OCI-M2 (cell line): ENCODE results near the gene FAM117A.
A peak's percentile ranks its signal among the peaks of the same experiment; 100 is the strongest.

ENCODE experiments used
- DNase-seq: peaks from one replicate; lab custom pipeline; 2025; ENCODE audit not compliant: unreplicated experiment; lab: John Stamatoyannopoulos, UW

FAM117A gene

DNA sequence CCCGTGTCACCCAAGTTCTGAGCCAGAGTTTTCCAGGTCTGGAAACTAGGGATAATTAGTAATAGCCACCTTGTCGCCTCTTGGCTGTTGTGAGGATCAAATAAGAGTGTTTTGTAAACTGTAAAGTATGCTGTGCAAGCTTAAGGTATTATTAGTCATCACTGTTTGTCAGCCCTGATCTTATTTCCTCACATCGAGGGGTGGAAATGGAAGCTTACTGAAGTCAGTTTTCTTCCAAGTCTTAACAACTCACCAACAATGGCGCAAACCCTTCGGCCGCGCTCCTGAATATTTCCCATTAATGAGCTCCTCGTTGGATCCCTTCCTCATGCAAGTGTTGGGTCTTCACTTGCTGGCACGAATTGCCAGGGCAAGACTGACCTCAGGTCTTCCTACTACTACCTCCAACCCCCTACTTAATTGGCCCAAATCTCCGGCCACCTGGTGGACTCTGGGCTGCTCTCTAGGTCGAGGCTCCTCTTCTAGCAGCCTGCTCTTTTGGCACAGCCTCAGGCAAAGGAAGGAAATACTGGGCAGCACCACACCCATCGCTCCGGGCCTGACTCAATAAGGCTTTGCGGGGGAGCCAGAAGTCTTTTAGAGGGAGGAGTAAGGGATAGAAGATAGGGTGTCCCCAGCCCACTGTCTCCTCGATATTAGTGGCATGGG, 55.3 kb downstream of the FAM117A start:
- peak; percentile 31 for DNase-seq

DNA sequence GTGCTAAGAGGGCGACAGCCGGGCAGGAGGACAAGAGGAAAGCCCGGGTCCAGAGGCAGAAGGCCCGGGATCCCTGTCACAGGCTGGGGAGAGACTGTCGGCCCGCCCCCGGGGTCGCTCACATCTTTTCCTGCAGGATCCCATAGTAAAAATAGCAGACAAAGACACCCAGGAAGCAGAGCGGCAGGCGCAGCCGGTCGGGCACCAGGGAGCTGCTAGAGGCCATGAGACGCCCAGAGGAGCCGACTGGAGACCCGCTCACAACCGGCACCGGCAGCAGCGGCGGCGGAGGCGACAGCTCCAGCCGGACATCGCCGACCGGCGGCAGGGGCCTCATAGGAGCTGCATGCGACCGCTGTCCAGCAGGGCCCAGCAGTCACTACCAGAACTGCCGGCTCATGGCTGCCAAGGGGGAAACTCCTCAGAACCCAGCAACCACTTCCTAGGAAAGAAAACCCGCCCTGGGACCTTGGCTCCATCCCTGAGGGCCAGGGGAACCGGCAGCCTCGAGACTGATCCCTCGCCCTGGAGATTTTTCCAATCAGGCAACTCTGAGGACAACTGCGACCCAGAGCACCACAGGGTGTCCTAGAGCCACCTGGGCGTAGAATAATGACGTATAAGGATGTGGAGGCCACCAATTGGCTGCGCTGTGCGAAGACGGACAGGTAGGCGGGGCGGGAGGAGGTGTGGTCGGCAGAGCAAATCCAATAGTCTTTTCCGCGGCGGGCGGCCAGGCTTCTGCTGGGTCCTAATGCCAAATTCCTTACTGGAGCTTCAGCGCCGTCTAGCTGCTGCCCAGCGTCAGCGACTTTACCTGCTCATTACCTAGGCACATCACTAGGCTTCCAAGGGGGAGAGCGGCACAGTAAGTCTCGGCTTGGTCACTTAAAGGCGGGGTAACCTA, 56.1 kb downstream of the FAM117A start, which contains the start of gene SLC35B1:
Gene SLC35B1, minus strand, starts transcription at position 357 of the 907 bp plus-strand sequence. Its CDS starts 131 bp downstream, at position 226.
- peak; percentile 87 for DNase-seq

DNA sequence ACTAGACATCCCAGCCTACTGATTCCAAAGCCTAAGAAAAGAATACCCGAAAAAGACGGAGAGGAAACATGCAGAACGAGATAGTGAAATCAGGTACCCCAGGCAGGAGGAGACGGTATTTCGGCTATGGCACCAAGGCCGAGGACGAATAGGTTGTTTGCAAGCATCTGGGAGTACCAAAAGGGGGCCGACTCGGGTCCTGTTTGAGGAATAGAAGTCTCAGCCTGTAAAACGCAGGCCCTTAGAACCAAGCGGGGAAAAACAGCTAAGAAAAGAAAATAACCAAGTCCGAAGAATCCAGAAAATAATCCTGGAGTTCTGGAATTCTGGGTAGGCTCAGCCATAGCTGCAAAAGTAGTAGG, 56.7 kb downstream of the FAM117A start:
- DNase-seq, result no peak

DNA sequence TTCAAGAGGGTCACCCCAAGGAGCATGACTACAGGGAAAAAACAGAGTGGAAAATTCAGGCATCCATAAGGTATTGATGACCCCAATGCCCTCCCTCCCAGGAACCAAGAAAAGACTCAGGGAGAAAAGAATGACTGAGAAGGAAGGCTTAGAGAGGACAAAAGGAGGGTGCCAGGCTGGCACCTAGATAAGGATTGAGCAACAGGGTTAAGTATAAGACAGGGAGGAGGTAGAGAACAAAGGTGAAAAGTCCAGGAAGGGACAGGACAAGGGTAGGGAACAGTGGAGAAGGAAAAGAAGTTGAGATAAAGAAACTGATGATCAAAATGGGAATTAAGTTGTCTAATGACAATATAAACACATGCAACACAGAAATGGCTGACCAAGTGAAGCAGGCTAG, 58.7 kb downstream of the FAM117A start:
- no peak for DNase-seq

DNA sequence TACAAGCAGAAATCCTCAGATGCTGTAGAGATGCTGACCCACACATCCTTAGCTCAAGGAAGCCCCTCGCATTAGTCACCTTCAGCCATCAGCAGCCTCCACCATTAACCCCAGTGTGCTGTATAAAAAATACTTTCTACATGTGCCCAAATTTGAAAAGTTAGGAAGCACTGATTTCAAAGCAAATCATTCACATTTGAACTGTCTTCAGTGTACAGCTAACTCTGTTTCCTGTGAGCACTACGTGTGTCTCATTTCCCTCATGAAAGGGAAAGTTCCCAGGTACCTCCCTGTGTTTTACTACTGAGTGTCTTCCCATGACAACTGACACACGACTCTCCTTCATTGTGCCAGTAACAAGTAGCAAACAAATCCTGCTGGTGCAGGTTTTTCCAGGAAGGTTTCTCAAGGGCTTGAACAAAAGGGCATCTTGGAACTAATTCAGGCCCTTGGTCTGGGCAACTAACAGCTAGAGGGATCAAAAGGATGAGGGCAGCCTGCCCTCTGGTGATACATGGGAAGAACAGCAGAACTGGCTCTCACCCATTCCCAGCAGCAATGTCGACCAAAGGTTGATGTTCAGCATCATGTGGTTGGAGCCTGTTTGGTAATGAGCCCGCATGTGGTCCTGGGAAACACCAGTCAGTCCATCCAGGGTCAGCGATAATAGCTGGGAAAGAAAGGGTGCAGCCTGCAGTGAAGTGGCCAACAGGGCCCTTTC, 60.2 kb downstream of the FAM117A start:
- DNase-seq, result no peak

DNA sequence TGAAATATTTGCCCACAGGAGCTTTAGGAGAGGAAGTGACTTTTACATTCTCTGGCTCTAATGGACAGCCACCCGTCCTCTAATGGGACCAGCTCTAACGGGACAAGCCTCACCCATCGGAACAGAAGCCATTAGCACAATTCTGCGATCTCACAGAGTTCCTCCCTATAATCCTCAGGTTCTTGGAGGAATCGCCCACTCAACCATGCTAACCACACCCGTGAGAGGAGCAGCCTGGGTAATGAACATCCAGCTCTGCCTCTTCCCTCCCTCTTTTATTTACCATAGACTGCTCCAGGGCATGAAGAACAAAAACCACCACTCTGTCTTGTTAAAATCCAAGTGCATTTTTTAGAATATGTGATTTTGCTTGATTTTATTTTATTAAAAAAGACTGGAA, 63.0 kb downstream of the FAM117A start:
- no peak for DNase-seq

DNA sequence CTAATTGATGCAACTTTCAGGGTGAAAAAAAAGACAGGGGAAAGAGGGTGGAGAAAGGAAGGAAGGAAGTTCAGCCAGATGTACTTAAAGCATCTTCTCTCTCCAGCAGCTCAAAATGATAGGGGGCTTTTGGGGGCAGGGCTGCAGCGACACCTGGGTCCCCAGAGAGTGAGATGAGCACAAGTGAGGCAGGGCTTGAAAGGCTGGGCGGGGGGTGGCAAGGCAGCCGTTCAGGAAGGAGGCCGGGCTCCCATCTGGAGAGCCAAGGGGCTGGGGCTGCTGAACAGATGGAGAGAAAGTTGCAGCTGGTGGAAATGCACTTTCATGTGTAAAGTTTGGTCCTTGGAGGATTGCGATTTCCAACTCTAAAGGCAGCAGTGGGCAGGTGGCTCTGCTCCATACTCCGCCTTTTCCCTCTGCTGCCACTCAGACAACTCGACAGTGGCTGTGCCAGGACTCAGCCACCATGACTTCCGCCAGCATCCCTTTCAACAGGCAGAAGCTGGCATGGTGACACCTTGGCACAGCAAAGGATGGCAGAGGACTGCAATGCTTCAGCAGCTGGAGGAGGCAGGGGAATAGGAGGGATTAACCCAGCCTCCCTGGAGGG, 63.9 kb downstream of the FAM117A start:
- DNase-seq, result no peak

DNA sequence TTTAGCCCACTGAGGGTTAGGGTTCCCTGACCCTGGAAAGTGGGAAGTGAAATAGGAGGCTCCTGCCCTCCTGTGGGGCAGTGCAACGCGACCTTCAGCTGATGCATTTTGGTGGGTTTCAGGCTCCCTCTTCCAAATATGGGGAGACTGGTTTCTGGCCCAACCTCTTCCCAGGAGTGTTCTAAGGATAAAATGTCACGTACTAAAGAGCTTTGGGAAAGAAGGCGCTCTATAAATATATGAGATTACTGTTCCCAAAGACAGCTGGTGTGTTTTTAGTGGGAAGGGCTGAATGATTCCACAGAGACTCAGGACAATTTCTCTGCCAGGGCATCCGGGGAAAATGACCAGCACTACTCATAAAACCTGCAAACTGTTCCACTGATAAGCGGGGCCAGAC, 65.9 kb downstream of the FAM117A start:
- DNase-seq, result no peak

DNA sequence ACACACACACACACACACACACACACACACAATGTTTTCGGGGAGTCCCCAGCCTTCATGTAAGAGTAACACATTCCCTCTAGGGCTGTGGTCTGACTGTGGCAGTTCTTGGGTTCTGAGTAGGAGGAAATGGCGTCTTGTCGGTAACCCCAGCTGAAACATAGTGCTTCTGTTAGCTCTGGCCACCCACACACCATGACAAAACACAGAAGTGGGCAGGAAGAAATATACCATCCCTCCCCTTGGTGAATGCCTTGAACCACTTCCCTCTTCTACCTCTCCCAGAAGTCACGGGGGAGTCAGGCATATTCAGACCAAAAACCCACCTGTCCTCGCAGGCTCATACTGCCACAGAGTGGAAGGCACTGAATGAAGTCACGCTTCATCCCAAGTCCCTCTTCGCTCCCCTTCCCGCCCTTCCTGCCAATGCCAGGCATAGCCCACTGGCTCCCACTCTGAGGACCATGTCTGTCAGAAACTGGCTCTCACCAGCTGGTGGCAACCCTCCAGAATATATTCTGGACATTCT, 67.6 kb downstream of the FAM117A start:
- no peak for DNase-seq

DNA sequence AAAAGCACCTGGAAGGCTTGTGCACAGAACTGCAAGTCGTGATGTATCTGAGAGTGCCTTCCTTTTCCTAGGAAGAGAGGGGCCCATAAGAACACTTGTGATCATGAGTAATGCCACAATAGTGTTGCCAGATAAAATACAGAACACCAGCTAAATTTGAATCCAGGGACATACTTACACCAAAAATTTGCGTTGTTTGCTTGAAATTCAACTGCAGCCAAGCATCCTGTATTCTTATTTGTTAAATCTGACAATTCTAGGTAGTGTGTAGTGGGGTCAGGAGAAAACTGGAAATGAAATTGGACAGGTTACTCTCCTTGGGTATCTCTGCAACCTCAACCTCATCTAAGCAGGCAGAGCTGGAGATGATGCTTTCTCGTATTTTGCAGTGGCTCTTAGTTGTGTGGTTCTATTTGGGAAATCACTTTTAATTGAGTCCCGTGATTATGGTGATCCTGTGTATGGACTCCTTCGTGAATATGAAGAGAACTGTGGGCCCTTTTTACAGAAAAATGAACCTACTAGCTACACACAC, 68.2 kb downstream of the FAM117A start:
- no peak for DNase-seq

DNA sequence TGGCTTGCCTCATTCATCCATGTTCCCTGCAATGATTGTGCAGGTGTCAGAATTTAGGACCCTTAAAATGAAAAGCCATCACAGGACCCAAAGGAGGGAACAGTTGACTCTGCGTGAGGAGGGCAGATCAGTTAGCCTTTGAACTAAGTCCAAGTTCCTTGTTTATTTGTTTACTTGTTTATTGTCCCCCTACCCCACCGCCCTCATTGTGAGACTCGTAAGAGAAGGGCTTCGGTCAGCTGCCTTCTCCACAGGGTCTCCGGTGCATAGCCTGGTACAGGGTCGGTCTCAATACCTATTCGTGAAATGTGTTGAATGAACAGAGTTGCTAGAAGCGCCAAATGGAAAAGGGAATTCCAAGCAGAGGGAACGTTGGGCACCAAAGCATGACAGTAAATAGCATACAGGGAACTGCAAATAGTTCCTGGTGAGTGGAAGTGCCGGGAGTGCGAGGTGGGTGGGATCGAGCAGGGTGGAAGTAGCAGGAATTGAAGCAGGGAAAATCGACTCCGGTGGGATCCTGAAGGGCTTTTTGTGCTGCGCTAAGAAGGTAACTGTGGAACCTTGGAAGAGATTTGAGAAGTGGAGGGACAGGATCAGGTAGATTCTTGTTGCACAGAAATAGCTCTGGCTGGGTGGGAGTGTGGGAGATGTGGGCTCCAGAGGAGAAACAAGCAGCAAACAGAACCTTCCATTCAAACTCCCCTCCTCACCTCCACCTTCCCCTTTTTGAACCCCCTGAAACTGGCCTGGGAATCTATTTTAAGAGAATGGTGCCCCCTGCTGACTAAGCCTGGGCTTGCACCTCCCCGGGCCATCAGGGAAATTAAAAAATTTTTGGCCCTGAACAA, 68.9 kb downstream of the FAM117A start:
- DNase-seq, result no peak

DNA sequence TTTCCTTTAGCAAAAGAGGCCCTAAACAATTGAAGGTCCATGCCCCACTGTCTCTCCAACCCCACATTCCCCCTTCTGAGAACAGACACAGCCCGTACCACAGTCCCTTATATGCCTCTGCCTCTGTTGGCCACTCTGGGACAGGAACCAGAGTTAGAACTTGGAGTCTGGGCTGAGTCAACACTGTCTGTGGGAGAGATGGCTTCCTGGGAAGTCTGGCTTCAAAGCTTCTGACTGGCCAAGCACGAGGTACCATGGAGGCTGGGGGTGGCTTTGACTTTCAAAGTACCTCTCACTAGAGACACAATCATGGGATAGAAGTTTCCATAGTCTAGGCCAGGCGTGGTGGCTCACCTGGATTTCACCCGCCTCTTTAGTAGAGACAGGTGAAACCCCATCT, 71.2 kb downstream of the FAM117A start:
- DNase-seq, result no peak

DNA sequence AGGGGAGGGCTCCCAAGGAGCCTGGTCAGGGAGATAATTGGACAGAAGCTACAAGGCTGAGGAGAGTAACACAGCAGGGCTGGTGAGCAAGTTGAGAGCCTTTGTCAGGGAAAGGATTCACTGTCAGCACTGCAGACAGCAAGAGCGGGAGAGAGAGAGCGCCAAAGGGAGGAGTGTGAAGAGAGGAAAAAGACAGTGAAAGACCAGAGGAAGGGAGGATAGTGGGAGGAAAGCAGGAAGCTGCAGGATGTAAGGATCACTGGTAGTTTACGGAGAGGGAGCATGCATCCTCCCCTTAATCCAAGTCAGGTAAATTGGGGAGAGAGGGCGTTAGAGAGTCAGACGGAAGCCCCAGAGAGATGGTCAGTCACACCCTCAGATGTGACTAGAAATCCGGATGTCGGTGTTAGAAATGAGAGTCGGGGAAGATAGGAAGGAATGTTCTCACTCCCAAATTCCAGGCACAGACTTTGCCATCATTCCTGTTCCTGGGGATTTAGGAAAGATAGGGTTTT, 72.2 kb downstream of the FAM117A start:
- no peak for DNase-seq

DNA sequence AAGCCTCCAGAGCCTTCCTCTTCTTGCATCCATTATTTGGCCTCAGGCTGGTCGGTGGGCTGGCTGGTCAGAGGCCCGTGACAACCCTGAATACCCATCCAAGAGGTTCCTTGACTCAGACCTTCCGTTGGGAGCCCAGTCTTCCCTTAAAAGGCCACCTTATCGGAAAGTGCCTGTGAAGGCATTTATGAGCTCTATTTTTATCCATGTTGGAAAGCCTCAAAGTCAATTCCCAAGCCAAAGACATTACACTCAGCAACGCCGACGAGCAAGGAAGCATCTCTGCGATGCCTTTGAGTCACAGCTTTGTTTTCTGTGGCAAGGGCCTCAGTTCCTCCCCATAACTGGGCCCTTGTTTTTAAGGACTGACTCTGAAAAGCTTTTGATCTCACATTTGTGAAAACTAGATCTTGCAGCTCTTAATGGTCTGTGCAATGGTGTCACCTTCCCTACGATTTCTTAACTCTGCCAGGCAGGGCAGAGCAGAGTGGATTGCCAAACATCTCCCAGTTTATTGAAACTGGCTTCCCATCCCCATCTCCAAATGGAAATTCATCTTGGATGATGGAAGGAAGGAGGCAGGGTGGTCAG, 72.8 kb downstream of the FAM117A start:
- DNase-seq, result no peak

DNA sequence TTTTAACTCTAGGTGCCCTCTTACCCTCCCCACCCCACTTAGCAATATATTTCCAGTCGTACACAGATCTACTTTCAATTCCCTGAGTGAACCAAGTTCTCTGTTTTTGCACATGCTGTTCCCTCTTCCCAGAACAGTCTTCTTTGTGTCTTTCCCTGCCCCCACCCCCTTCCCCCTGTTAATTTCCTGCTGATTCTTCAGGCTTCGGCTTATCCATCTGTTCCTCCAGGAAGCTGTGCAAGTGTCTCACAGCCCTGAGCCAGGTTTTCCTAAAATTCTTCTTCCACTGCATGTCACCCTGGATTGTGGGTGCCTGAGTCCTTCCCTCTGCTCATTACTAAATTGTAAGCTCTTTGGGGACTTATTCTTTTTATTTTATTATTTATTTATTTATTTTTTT, 73.7 kb downstream of the FAM117A start:
- DNase-seq, result no peak

DNA sequence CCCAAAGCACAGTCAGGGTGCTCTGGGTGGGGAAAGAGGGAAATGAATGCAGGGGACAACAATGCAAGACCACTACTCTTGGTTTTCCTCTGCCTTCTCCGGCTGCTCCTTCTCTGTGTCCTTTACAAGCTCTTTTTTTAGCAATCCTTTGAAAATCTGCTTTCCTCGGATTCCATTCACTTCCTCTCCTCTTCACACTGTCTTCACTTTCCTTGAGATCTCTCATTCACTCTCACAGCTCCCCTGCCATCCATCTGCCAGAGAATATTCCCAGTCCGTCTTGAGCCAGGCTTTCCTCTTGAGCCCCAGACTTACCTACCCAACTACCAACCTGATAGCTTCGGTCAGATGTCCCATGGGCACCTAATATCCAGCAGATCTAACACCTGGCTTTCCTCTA, 75.1 kb downstream of the FAM117A start:
- no peak for DNase-seq

DNA sequence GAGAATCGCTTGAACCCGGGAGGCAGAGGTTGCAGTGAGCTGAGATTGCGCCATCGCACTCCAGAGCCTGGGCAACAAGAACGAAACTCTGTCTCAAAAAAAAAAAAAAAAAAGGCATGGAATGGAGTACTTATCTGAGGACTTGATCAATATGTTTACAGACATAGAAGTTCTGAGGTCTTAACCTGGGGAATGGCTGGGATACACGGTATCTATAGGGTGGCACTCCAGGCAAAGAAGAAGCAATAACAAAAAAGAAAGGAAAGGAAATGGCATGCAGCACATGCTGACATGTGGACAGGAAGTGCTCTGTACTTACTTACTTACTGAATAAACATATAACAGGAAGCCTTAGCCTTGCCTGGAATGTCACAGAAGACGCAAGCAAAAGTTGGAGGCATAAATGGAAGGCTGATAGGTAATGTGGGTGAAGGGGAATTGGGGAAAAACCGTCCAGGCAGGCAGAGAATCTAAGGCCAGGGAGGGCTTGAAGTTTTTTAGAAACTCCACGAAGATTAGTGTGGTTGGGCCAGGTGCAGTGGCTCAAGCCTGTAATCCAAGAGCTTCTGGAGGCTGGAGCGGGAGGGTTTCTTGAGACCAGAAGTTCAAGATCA, 75.9 kb downstream of the FAM117A start:
- DNase-seq, result no peak

DNA sequence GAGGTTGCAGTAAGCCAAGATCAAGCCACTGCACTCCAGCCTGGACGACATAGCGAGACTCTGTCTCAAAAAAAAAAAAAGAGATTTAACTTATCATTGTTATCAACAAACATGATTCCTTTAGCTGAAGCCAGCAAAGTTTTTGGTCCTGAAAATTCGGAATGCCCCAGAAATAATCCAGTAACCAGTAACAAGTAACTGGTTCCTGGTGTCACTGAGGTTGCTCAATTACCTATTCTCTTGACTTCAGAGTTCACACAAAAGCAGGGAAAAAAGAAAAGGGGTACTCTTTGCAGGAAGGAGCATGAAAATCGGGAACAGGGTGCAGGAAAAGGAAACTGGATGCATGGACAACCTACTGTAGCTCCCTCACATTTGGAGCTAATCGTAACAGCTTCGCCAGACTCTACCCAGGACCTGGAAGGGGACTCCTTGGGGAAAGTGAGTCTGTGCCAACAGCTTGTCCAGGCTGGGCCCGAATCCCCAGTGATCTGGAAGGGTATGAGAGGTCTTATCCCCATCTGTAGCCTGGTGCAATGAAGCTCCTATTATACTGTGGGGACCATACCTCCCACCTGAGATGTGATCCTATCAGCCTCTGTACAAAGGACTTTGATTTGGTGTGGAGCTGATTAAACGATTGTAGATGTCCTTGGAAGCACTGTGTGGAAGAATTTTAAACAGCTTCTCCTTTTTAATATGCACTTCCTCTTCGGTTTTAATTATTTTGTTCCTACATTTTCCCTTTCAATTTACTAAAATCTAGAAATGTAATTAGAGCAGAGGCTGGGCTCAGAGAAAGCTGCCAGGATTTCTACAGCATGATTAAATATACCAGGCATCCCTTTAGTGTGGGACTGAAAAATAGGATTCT, 82.6 kb downstream of the FAM117A start:
- DNase-seq, result no peak
